GM19035 (cell line): ENCODE measurements around the gene FAM107B.
A peak's percentile ranks its signal among the peaks of the same experiment; 100 is the strongest.

Source experiments
- ATAC-seq: cut with Tn5 transposase; IDR thresholded peaks from one replicate; pipeline ENCODE4 v1.9.1; 2021; ENCODE audit not compliant: unreplicated experiment

Gene FAM107B

DNA sequence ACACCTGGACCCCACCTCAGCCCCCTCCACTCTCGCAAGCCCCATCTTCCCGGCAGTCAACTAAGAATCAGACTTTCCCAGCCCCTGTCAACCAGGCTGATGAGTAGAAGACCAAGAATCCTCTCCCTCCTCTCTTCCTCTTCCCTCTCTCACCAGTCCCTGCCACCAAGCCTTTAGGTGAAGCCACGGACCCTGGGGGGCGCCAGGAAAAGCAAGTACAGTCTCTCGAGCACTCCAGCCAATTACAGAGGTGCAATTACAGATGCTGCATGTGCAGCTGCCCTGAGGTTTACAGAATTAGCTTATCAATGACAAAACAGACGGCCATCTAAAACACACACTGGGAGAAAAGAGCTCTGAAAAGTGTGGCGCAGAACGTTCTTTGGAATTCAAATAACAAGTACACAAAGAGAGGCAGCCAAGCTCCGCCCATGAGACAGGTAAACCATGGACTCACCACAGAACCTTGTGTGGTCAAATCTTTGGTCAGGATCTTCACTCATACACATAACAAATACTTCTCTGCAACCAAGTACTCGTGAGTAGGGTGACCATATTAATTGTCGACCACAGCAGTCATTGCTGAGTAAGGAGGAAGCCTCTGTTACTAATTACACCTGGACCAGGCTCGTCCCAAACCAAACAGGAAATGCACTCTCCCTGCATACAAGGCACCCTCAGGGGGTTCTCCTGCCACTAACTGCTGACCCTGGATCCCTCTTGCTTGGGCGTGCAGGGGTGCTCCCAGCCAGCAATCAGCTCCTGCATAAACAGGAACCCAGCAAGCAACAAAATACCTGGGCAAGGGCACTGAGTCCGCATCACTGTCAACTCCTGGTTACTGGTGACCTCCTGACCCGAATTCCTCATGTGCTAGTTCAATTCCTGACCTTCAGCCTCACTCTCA is 189.2 kb downstream of the FAM107B start:
- no peak for ATAC-seq

DNA sequence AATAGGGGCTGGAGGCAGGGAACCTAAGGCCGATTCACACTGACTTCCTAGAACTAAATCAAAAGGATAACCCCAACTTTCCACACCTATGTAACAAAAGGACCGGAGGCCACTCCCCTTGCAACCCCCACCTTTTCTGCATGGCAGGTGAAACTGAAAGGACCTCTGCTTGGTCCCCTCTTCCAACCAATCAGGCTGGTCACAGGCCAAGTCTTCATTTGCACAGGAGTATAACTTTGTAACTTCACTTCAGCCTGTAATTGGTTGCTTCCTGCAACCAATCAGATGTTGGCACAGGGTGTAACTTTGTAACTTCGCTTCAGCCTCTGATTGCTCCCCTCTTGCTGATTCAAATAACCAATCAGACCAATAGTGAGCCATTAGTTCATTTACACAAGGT is 190.0 kb downstream of the FAM107B start:
- ATAC-seq = no peak

DNA sequence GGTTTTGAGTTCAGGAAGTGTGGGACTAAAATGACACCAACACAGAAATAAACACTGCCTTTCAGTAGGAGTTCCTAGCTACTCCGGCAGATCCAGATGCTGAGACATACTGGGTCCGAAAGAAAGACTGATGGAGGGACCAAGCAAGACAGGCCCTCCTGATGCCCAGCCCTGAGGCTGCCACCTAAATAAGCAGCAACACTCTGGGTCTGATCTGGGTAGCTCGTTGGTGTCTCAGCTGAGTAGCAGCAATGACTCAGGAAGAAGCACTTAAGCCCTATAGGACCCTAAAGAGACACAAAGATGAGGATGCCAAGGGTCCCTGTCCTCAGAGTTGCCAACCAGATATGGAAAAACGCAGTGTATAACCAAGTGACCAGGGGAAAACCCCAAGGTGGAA is 190.7 kb downstream of the FAM107B start:
- no peak for ATAC-seq

DNA sequence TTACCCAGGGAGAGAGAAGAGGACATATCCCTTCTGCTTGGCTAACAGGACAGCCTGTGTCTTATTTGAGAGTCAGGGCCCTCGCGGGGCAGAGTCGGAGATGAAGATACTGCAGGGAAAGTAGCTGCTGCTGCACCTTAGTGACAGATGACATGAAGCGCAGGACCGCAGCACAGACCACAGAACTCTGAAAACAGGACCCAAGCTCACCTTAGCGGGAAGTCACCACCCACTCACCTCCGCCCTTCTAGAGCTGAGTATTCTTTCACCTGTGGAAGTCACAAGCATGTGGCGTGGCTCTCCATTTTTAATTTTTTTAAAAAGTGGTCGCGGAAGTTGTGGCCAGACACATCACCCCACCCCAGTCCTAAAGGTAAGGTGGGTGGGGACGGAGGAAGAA is 191.4 kb downstream of the FAM107B start:
- ATAC-seq = peak; percentile 51

DNA sequence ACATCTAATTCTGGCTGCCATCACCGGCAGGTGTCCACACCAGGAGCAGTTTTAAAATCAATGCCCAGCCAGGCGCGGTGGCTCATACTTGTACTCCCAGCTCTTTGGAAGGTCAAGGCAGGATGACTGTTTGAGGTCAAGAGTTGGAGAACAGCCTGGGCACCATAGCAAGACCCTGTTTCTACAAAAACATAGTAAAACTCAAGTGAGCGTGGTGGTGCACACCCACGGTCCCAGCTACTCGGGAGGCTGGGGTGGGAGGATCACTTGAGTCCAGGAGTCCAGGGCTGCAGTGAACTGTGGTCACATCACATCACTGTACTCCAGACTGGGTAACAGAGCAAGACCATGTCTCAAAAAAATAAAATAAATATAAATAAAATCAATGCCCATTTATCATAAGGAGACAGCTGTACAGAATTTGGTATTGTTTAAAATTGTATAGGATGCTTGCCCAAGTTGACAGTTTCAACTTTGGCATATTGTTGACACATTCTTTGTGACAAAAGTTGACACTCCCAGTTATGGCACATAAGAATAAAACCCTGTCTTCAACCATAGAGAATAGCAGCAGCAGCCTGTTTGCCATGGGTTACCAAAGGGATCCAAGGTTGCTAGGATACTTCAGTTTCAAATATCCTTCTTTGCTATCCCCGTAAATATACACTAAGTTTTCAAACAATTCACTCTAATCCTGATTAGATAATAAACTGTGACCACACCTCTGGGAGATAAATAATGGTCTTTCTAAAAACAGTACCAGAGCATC is 193.0 kb downstream of the FAM107B start:
- no peak for ATAC-seq

DNA sequence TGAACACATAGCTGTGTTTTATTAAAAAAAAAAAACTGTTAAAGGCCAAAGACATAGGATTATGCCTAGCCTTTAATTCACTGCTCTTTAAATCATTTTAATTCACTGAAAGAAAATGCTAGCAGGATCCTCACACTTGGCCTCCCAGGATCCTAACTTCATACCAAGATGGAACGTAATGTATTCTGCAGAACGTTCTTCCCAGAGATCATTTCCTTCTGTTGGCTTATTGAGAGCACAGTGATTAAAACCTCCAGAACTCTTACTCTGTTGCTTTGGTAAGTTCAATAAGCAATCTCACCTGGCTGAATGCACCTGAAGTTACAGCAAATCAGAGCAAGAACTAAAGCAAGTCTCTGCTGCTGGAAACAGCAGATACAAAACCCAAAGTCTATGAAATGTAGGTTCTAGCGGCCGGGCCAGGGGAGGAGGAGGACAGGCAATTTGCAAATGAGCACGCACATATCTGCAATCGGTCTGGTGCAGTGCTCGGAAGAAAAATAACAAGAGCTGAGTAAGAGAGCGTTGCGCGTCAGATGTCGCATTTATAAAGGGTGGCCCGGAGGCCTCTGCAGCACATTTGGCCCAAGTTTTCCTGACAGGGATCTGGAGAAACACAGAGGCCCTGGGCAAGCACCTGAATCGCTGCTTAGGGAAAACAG is 193.9 kb downstream of the FAM107B start:
- ATAC-seq = no peak

DNA sequence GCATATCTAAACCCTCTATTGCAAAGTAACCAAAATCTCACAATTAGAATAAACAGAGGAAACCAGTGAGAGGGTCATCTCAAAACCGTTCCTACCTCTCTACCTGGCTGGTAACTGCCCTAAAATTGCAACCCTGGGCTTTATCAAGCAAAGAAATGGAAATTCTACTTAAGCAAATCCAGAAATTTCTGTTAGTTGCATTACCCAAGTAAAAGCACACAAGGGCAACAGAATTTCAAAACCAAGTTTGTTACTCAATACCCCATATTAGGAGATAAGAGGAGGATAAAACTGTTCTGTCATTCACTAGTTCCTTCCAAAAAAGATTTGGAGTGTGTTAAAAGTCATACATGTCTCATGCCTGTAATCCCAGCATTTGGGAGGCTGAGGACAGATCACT is 195.3 kb downstream of the FAM107B start:
- no peak for ATAC-seq

DNA sequence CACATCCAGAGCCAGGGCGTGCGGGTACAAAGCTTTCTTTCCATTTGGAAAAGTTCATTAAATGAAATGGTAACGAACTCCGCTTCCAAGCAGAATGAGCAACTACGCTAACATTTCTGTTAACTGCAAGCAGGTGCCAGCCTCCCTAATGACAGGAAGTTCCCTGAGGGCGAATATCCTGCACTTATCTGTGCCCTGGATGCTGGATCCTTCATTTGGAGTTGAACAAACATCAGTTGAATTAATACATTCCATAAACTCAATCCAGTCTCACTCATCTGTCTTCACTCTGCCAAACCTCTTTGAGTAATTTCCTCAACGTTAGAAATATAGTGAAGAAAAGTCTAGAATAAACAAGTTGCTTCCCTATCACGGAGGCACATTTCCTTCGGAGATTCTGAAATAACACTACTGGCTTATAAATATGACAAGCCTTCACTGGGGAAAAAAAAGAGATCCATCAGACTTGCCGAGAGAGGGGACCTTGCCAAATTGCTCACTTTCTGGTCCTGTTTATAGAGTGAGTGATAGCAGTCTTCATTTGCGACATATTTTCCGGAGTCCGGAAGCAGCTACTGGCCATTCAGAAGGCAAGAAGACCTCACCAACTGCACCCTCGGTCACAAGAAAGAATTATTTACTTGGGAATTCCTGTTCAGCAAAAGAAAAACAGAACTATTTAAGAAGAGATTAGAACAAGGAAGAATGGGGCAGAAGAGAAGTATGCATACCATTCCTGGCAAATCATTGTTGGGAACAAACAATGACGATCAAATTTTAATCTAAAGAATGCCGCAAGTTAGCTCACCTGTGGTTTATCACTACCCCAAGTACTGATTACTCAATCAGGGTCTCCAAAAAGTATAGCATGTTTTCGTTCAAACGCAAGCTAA is 196.4 kb downstream of the FAM107B start:
- ATAC-seq = no peak

DNA sequence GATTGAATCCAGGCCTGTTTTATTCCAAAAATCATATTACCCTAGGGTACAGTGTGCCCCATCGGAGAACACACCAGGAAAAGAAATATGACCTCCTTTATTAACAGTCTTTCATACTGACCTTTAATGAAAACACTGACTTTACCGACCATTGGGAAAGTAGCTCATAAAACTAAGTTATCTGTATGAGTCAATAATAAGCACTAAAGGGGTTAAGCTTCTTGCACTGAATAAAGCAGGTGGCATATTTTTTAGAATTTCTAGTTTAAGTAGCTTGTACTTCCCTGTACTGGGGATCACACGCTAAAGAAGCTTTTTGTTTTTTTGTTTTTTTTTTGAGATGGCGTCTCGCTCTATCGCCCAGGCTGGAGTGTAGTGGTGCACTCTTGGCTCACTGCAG is 199.8 kb downstream of the FAM107B start:
- ATAC-seq = no peak

DNA sequence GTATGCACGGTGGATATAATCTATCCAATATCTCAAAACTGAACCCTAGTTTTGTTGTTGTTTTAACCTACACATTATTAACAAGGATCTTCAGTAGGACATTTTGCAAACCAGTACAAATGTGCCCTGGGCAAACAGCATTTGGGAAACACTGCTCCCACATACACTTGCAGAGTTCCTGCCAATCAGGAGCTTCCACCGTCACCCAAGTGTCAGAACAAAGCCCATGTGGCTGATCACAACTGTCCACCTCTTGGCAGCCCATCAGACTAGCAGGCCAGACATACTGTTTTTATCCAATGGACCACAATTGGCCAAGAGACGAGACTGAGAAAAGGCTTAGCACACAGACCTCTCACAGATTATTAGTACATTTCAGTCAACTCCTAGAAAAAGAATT is 200.4 kb downstream of the FAM107B start:
- no peak for ATAC-seq

DNA sequence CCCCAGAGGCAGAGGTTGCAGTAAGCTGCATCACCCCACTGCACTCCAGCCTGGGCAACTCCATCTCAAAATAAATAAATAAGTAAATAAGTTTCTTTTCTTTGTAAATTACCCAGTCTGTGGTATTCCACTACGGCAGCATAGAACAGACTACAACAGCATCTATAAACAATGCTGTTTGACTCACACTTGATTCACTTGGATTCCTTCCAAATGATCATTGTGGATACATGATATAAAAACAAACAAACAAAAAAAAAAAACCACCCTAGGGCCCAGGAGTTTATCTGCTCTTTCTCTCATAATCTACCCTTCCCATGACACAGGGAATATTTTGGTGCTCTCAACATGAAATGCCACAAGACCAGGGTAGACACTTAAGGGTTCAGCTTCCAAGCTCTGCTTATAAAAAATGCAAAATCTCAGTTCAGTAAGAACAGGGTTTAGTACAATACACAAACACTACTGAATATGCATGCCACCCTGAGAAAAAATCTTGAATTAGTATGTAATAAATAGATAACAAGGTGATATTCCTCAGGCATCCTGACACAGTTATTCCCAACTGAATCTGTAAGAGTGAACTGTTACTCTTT is 200.9 kb downstream of the FAM107B start:
- no peak for ATAC-seq

DNA sequence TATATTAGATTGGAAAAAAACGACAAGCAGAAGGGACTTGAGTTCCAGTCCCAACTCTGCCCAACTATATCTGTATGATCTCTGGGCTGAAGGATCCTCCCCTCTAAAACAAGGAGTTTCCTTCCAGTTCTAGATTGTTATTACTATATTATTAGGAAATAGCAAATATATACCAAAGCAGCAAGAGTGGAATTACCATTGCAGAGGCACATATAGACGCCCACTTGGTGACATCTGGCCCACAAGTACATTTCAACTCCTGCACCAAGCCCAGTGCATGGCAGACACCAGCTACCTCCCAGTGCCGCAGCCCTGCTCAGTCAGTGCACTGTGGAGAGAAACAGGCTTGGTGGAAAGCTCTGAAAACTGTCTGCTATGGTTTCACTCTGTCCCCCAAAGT is 201.9 kb downstream of the FAM107B start:
- ATAC-seq = no peak

DNA sequence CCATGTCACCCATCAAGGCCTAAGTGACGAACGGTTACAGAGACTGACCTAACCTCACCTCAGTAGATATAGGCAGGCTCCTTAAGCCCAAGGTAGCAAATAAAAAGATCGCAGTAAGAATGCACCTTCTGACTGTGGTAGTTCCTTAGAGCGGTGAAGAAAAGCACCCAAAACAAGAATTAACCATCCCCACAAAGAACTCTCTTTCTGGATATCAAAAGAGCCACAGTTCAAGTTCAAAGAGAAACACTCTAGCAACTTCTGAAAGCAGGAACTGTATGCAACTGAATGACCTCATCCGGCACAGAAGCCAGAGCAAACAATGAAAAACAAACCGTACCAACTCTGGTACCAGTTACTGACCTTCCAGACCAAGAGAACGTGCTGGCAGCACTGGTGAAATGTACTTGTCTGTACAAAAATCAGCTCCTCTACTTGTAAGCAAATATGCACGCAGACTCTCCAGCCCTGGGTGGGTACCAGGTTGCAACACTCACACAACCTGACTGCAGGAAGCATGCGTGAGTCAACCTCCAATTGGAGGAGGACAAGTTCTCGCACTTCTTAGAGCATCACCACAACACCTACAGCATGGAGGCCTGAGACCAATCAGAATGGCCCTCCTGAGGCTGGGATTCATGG is 202.7 kb downstream of the FAM107B start:
- ATAC-seq = peak; percentile 70

DNA sequence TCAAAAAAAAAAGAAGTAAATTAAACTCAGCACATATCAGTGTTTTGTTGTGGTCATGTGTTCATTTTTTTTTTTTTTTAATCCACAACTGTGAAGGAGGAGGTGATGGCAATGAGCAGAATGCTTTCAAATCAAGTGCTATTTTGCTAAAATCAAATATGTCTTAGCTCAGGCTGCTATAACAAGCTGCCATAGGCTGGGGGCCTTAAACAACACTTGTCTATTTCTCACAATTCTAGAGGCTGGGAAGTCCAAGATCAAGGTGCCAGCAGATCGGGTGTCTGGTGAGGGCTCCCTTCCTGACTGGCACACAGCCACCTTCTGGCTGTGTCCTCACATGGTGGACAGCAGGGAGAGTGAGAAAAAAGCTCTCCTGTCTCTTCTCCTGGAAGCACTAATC is 203.9 kb downstream of the FAM107B start:
- ATAC-seq = no peak

DNA sequence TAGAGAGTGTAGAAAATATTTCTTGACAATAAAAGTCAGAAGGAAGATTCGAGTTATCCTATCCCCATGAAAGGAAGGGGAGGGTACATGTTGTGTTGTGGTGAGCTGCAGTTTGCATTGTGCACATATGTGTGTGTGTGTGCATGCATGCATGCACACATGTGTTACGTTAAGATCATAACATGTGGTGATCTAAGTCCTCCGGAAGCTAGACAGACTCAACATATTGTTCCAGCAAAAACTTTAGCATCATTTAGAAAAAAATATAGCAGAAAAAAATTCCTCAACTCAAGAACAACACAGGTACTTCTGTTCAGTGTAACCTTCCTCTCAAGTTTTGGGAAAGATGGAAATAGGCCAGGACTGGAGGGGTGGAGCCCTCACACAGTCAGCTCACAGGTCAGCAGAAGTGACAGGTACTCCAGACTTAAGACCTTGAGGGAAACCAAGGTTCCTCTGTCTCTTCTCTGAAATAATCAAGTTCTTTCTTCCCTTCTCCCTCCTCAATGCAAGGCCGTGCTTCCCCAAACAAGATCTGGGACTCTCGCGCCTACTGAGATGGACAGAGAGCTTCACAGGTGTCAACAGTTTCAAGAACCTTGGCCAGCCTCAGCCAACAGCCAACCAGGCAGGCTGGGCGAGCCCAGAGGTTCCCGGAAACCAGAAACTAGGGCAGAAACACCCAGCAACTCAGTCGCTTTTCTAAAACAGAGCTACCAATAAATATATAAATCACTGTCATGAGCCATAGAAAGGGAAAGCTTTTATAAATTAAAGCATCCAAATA is 205.2 kb downstream of the FAM107B start:
- ATAC-seq = no peak

DNA sequence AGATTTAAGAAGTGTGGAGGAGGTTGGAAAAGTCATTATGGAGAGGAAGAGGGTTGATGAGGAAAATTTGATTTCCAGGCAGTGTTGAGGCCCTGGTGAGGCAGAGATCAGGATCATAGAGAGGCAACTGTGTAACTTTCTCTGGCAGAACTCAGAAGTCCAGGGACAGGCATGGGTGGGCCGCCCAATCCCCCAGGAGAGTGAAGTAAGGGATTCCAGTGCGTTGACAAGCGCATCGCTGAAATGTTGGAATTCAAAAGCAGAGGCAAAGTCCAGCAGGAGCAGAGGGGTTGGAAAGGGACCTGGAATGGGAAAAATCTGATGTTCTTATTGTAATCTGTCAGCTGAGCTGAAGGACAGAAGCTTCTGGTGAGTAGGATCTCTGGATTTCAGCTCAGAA is 207.3 kb downstream of the FAM107B start:
- ATAC-seq = no peak

DNA sequence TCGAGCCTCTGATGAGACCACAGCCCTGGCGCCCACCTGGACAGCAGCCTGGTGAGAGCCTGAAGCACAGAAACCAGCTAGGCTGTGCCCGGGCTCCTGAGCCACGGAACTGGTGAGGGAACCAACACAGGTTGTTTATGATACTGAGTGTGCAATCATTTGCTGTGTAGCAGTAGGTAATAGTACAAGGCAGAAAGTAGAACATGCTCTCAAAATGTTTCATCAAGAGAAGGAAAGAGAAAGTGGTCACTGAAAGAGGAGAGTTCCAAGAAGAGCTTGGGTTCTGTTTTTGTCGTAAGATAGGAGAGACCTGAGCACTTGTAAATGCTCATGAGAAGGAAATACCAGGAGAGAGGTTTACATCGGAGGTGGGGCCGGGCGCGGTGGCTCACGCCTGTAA is 208.2 kb downstream of the FAM107B start:
- no peak for ATAC-seq

DNA sequence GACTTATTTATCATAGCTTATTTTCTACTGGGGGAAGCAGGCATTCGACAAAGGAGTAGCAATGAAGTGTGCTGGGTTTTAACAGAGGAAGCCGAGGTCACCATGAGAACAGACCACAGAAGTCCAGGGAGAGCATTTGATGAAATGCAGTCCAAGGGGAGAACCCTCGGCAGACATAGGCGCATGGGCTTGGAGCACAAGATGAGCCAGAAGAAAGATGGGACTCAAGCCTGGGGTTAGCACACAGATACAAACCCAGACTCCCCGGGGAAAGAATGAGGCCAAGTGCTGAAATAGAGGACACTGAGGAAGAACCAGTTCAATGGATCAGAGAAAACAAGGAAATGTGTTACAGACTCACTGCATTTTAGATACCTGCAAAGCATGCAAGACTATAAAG is 209.5 kb downstream of the FAM107B start:
- no peak for ATAC-seq

DNA sequence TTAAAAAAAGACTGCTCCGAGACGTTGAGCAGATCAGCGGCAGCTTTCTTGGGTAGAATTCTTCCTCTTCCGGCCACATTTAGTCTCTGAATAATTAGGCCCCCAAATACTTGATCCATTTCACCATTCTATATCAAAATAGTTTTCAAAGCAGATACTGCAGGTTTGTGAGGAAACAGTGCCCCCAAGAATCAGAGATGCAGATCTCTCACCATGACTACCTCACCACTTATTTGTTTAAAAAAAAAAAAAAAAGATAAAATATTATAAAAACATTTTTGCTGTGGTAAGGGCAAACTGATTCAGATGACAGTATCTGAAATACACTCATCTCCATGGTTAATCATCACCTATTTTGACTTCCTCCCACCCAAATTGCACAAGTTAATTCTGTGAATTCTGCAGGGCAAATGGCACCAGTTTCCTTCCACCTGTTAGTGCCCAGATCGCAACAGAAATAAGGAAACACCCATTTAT is 210.4 kb downstream of the FAM107B start:
- ATAC-seq = no peak
